Nucleus accumbens (tissue), 56 donors: ENCODE data around the gene ARID1B.

Source experiments
- DNase-seq, 56 donors: peaks; one replicate each; lab custom pipeline; 2025; lab: John Stamatoyannopoulos, UW

Gene ARID1B

DNA sequence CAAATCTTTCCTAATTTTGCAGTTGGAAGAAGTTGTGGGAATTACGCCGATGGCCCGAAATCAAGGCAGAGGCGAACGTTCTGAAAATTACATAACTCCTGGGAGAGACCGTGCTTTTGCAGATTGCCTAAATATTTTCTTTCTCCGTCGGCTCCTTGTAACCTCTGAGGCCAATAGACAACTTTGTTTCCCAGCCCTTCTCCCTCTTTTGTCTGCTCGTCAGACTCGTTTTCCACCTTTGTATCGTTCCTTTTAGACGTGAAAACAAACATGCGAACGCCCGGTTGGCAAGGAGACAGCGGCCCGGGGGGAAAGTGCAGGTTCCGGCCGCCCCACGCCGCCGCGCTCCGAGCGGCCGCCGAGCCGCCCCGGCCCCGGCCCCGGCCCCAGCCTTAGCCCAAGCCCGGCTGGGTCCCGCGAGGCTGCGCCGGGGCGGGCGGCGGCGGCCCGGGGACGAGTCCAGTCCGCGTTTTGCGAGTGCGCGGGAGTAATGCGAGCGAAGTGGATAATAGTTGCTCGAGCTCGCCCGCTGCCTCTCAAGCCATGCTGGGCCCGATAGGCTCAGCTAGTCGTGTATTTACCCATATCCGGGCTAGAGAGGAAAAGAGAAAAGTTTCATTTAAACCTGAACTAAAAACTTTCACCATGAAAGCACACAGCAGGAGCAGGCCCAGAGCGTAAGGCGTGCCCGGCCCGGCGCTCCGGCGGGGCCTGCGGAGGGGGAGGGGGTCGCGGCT is at the start of gene ARID1B:
ARID1B (plus strand) TSS at position 539 of the 737 bp plus-strand sequence. CDS start 303 bp downstream, outside the sequence.
- peak in 52 of 56 donors; percentile 17 to 86 (median 66) for DNase-seq

DNA sequence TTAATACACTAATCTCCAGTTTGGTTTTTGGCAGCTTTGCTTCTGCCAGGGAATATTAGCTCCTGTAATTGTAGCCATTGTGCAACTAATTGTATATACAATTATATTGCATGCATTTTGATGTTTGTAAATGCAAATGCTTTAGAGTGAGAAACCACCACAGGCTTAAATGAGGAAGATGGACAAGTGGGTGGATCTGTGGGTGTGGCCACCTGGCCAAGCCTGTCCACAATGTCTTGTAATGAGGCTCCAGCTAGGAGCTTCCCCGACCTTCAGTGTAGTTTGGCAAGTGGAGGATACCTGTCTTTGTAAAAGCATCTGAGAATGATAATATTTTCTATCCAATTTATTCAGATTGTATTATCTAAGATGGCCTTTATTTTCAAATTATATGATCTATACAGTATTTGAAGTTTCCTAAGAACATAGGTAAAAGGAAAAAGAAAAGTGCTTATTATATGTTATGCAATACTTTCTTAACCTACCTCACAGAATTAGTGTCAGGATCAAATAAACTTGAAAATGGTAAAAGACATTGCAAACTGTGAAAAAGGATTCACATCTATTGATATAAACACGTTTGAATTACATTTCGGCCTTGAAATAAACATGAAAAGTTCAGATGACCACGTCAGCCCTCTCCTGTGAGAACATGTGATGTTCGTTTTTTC is 49.3 kb upstream of the ARID1B start:
- no peak for DNase-seq

DNA sequence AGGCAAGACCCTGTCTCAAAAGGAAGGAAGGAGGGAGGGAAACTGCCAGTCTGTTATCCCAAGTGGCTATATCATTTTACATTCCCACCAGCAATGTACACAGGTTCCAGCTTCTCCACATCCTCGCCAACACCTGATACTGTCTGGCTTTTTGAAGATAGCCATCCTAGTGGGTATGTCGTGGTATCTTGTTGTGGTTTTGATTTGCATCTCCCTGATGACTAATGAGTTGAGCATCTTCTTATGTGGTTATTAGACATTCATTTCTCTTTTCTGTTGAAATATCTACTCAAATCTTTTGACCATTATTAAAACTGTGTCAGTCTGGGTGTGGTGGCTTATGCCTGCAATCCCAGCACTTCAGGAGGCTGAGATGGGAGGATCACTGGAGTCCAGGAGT is 47.9 kb upstream of the ARID1B start:
- no peak for DNase-seq

DNA sequence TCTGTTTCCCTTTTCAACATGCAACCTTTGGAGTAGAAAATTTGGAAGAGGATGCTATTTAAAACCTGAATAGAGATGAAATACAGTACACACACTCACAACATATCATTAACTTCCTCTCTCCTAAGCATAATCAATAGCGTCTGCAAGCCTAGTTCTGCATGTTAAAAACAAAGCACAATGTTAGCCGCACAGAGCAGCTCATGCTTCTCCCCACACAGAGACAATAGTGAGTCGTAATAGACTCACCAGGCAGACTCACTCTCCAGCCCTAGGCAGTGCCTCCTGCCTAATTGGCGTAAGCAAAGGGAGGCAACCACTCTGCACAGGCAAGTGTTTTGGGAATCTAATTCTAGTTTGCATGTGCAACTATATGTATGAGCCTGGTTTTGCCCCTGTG is 45.8 kb upstream of the ARID1B start:
- DNase-seq: no peak

DNA sequence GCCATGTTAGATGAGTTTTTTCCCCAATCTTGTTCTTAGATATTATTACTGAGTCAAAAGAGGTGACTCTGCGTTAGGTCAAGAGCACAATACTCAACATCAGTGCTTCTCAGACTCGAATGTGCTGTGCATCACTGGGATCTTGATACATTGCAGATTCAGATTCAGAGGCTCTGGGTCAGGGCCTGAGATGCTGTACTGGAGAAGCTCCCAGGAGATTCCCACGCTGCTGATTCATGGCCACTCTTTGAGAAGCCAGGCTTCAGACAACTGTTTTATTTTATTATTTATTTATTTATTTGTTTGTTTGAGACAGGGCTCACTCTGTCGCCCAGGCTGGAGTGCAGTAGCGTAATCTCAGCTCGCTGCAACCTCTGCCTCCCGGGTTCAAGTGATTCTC is 41.4 kb upstream of the ARID1B start:
- DNase-seq: no peak

DNA sequence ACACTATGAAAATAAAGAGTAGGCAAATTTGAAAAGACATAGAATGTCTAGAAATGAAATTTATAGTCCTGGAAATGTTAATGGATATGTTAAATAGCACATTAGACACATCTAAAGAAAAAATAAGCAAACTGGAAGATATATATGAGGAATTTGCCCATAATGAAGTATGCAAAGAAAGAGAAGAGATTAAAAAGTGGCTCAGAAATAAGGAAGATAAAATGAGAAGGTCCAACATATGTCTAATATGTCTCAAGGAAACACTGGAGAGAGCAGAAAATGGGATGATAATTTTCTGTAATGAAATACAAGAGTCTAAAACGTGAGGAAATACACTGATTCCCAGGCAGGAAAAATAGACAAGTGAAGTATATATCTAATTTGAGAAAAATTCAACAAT is 36.6 kb upstream of the ARID1B start:
- no peak for DNase-seq

DNA sequence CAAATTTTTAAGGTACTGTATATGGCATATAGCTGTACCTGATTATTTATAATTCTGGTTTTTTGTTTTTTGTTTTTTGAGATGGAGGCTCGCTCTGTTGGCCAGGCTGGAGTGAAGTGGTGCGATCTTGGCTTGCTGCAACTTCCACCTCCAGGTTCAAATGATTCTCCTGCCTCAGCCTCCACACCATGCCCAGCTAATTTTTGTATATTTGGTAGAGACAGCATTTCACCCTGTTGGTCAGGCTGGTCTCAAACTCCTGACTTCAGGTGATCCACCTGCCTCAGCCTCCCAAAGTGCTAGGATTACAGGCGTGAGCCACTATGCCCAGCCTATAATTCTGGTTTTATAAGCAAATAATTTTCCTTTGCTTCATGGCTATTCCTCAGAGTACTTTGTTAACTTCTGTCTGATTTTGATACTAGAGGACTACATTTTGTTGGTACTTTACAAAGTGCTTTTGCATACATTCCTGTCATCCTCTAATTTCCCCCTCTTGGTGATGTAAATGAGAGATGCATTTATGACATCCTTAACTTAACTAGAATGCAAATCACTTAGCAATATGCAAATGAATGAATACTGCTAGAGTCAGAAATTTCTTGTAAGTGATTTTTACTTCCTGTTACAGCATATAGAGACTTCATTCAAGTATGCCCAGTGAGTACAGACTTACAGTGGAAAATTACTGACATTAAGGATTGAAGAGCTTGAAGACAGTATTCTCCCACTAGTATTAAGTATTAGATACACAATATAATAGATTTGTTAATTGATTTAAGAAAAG is 35.7 kb upstream of the ARID1B start:
- DNase-seq: no peak

DNA sequence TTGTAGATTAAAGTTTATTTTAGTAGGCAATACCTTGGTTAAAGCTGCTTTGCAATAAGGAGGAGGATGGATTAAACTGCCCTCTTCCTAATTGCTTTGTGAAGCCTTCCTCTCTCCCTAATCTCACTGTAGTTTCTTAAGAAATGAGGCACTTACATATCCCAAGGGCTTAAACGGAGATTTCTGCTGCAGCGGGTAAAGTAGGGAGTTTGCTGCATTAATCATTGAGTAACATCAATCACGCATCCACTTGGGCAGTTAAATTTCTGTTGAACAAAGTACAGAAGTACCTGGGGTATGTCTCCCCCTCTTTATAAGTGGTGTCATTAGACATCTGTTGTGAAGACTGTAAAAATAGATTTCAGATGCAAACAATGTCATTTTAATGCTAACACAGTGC is 29.5 kb upstream of the ARID1B start:
- DNase-seq: no peak

DNA sequence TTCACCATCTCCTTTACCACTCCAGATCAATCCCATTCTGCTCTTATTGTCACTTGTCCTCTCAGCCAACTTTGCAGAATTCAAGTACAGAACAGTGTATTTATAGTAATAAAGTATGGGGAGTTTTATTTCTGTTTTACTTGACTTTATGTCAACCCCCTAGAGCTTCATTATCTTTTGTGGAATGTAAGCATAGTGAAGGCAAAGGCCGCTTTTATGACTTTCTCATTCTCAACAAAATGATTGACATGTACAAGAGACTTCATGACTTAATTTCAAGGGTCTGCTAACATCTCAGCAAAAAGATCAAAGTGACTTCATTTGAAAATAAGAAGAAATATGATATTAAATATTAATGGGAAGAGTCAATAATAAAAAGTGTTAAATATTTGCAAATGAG is 28.7 kb upstream of the ARID1B start:
- DNase-seq: no peak

DNA sequence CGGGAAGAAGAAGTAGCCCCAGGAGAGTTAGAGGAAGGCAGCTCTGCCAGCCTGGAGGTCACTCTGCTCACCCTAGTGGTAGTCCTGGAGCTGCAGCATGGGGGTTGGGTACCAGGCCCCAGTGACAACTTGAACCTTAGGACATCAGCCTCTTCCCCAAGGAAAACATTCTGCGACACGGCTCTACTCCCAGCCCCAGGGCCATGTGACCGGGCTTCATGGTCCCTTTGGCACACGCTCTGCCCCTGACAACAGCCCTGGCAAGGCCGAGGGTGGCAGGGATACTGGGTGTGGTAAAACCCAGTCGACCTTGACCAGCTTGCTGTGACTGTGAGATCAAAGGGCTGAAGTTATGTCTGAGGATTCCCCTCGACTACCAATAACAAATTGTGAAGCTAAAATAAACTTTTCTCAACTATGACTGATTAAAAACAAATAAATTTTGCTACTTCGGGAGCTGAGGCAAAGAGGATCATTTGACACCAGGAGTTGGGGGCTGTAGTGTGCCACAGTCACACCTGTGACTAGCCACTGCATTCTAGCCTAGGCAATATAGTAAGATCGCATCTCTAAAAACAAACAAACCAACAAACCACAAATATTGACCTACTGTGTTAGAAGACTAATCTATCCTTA is 24.4 kb upstream of the ARID1B start:
- no peak for DNase-seq

DNA sequence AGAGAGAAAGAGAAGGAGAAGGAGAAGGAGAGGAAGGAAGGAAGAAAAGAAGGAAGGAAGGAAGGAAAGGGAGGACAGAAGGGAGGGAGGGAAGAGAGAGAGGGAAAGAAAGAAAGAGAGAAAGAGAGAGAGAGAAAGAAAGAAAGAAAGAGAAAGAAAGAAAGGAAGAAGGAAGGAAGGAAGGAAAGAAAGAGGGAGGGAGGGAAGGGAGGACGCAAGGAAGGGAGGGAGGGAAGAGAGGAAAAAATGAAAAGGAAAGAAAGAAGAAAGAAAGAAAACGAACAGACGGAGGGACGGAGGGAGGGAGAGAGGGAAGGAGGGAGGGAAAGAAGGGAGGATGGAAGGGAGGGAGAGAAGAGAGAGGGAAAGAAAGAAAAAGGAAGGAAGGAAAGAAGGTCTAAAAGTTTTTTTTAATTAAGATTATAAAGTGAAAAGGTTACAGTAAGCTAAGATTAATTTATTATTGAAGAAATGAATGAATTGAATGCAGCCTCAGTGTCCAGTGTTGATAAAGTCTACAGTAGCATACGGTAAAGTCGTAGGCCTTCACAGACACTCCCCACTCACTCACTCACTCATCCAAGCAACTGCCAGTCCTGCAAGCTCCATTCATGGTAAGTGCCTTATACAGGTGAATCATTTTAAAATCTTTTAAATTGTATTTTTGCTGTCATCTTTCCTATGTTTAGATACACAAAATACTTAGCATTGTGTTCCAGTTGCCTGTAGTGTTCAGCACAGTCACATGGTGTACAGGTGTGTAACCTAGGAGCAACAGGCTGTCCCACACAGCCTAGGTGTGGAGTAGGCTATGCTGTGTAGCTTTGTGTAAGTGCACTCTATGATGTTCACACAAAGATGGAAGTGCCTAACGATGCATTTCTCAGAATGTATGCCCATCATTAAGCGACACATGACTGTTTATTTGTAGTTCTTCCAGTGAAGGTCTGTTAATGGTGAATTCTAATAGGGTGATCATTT is 20.3 kb upstream of the ARID1B start:
- no peak for DNase-seq

DNA sequence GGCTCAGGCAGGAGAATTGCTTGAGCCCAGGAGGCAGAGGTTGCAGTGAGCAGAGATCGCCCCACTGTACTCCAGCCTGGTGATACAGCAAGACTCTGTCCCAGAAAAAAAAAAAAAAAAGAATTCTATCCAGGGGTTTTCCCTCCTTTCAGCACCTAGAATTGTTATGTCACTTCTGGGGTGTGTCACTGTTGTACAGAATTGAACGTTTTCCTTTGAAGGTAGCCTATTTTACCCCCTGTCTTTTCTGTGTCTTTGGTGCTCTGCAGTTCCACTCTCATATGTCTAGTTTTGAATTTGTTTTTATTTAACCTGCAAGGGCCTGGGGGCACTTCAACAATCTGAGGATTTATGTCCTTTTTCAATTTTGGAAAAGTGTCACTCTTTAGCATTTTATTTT is 19.3 kb upstream of the ARID1B start:
- DNase-seq: no peak

DNA sequence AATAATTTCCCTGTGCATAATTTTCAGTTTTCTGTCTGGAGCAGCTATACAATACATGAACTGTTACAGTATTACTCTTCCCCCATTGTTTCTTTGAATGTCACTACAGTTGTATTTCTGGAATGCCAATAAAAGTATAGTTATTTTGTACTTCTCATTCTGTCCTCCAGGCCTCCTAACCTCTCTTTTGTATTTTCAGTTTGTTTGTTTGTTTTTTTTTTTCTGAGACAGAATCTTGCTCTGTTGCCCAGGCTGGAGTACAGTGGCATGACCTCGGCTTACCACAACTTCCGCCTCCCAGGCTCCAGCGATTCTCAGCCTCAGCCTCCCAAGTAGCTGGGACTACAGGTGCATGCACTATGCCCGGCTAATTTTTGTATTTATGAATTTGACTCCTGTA is 16.8 kb upstream of the ARID1B start:
- no peak for DNase-seq

DNA sequence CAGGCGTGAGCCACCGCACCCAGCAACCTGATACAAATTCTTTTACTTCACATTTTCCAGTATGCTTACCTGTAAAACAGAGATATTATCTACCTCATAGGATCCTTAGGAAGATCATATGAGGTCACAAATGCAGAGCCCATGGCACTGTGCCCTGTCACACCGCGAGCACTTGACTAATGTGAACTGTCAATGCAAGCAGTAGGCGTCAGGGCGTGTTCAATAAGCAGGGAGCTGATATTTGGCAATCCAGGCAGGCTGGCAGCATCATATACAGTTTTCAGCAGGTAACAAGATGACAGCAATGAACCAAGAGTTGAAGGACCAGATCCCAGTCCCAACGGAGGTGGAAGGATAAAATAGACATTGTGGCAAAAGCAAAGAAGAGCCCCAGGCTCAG is 14.6 kb upstream of the ARID1B start:
- DNase-seq: no peak

DNA sequence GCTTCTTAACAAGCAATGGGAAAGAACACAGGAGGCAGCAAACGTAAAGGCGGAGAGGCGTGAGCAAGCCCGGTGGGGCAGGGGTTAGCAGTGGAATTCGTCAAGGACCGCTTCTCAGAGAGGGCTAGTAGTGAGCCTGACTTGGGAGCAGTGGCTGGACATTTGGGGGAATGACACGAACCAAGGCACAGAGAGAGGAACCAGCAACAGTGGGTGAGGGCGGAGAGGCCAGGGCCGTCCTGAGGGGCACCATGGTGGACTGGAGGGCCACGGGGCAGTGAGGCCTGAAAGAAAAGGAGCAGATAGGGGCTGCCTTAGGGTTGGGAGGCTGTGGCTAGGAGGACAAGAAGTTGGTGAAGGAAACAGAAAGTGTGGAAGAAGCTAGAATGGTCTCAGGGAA is 12.1 kb upstream of the ARID1B start:
- DNase-seq: no peak

DNA sequence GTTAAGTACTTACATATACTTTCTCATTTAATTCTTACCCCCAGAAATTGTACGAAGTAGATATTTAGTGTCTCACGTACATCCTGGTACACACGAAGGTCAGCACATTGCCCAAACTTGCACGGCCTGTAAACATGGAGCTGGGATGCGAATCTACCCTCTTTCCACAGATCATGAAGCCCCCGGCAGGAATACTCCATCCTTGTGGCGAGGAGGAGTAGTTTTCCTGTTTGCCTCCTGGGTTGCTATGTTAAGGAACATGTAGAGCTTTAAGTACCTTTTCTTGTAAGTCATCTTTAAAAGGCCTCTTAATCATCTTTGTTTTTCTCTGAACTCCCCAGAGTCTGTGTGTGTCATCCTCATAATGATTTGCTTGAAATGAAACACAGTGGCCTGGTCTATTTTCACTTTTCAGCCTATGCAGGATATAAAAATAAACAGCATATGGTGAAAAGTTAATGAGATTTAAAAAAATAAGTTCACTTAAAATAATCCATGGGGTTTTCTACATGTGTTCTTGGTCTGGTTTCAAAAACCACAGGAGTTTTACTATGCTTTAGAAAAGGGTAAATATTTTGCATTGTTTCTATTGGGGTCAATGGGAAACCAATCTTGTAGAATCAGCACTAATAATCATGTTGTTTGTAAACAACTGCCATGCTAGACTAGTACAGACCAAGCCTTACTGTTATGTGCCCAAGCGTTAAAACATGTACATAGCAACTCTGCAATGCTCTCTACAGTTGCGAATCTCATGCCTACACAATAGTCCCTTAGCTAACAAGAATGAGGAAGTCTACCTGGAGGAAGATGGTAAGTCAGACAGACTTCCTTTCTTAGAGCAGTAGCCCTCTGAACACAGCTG is 9.3 kb upstream of the ARID1B start:
- no peak for DNase-seq

DNA sequence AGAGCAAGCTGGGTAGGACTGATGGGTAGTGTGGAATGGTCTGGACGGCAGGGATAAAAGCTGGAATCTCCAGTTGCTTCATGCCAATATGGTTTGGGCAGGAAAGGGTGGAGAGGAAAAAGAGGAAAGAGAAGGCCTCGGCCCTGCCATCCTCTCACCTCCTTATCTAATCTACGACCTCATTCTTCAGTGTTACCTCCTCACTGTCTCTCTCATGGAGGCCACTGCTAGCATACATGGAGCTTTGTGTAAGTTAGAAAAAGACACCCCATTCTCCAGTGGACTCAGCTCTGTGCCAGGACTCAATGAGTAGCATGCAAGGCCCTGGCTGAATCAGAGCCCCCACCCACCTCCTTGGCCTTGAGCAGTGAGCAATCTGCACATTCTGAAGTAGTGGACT is 6.1 kb upstream of the ARID1B start:
- no peak for DNase-seq

DNA sequence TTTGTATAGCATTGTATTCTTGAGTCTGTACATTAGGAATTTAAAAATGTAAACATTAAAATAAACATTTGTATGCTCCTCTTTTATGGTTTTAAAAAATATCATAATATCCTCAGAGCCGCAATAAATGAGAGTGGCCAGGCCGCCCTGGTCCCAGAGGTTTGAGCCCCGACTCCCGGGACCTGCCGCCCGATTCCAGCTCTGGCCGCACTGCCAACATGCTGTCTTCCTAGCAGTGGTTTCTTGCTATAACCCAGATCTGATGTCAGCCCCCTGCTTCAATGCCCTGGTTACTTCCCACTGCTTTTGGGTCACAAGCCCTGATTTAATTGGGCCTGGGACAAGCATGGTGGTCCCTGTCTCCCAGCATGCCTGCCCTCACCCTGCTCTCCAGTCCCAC is 5.4 kb upstream of the ARID1B start:
- DNase-seq: no peak

DNA sequence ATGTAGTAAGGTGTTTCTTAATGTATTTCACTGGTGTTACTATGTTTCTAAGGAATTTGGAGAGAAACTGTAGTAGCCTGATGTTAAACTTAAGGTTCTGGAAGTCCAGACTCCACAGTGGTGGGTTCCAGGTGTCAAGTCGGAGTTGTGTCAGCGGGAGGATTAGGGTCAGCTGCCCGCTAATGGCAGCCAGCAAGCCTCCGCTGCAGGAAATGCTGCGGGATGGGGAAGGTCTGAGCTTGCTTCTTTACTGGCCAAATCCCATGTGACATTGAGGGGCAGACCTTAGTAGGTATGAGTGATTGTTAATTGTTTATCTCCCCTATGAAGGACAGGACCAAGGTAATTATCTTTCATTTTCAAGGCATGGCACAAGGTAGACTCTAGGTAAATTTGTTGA is 3.7 kb upstream of the ARID1B start:
- DNase-seq: no peak
